GM19025 (cell line): ENCODE data around the gene ACAP2.
"Not testable (repeated sequence)": the region's sequence is repeated elsewhere in the genome, so short reads cannot be mapped to it uniquely, and the experiment has no call there.

Source experiments
- ATAC-seq: cut with Tn5 transposase; IDR thresholded peaks from one replicate; pipeline ENCODE4 v1.9.1; 2021; ENCODE audit warnings: mild to moderate bottlenecking, low read depth, moderate library complexity; ENCODE audit not compliant: unreplicated experiment

ACAP2 gene

DNA sequence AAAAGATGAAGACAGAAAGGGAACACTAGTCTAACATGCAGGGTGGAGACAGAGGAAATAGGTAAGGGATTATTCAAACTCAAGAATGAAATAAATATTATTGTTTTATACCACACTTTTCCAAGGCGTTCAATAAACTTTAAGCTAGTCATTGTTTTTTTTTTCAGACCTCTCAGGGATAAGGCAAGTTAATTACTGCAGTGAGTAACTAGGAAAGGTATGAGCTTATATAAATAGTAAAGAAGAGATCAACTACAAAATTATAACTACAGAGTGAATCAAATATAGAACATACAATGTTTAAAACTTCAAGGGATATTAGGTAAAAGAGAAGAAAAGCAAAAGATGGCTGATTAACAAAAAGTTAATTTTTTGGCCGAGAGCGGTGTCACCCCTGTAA lies 140.4 kb downstream of the ACAP2 start:
- no peak for ATAC-seq

DNA sequence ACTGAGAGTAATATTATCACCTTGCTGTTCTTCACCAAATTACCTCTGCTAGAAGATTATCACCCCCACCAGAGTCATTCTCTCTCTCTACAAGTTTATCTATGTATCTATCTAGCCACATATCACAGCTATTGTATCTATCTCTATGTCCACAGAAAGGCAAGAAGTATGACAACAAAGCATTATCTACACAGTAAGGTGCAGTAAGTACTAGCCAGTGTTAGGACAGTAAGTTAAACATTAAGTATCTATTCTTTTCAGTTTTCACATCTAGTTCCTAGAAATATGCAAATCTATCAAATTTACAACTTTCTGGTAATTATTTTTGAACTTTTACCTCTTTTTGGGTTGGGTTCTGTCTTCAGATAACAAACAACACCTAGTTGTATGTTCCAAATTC lies 145.4 kb downstream of the ACAP2 start:
- peak; percentile 72 for ATAC-seq

DNA sequence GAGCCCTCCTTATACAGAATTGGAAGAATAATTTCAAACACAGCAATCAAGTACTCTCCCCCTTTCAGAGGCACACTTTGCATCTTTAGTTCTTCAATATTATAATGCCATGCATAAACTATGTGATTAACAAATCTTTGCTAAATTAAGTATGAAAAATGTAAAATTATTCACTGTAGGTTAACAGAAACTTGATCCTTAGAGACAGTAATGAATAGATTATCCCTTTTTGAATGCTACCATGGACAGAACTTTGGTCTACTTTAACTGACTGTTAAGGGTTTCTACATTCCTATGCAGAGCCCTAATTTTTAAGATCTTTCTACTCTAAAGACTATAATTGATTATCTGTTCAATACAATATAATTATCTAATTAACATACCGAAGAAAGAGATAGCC lies 146.2 kb downstream of the ACAP2 start:
- ATAC-seq: no peak

DNA sequence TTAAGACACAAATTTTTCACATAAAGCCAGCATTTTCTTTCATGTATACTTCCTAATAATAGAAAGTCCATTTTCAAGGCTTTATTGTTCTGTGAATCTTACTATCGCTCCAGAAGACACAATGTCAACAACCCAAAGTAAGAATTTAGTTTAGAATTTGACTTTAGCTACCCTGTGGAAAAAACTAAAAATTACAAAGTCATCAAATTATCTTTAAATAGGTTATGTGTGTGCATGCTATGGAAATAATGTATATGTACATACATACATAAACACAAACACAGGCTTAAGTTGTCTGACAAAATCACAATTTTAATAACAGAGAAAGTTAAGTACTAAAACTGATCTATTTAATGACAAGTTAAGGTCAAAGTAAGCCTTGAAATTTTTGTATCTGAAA lies 151.7 kb downstream of the ACAP2 start:
- no peak for ATAC-seq

- not testable (repeated sequence) for ATAC-seq
Measured at GRCh38 chr3:195290643-195291042, 152.2 kb downstream of the ACAP2 start.

GRCh38 chr3:195286115-195286872 lies 156.5 kb downstream of the ACAP2 start:
- ATAC-seq: no peak

DNA sequence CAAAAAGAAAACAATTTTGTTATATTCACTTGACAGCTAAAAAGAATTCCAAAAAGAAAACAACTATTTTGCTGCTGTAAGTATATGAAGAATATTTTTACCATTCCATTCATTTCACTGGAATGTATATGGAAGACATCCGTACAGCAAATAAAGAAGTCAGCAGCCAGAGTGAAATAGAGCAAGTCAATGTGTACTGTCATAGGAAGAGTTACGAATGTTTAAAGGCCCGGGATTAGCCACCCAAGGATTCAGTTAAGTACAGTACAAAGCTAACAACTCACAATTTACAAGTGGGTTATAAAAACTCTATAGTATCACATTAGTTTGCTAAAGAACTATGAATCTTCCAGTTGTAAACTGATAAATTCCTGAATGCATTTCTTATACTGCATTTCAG lies 157.4 kb downstream of the ACAP2 start:
- ATAC-seq: no peak

DNA sequence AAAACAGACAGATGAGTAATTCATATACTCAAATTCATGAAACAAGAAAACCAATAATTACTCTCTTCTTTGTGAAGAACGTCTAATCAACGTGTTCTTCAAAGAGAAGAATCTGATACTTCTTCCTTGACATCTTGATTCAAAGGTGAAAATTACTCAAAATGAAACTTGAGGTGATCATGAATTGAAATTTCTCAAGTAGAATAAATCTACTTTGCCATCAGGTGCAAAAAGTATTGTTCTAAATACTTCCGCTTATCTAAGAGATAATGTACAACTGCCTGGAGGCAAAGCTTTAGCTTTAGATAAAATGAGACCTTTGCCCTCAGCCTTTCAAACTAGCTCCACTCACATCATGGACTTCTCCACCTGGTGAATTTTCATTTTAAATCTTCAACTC lies 158.0 kb downstream of the ACAP2 start:
- no peak for ATAC-seq

DNA sequence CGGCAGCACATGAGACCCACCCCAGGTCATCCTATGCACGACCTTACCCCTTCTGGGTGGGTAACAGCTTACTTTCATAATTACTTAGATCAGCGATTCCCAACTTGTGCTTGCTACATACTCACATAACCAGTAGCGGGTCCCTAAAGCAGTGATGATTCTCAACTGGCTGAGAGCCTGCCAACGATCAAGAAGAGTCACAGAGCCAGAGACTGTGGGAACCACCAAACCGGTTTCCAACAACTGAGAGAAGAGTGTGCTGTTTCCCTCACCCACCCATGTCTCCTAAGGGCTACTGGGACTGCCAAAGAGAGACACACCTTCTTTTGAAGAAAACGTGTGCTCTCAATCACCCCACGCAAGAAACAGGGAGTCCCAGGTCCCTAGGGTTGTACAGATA lies 159.9 kb downstream of the ACAP2 start:
- no peak for ATAC-seq

- no peak for ATAC-seq
Measured at GRCh38 chr3:195274259-195274966, 168.4 kb downstream of the ACAP2 start.

- peak; percentile 55 for ATAC-seq
Measured at GRCh38 chr3:195271410-195272243, 171.2 kb downstream of the ACAP2 start.

GRCh38 chr3:195270817-195271409 lies 171.9 kb downstream of the ACAP2 start, which contains the start of gene XXYLT1:
TSS of gene XXYLT1 (minus strand) at chr3:195271159. CDS start at chr3:195271058, 101 bp downstream.
- peak; percentile 84 for ATAC-seq

DNA sequence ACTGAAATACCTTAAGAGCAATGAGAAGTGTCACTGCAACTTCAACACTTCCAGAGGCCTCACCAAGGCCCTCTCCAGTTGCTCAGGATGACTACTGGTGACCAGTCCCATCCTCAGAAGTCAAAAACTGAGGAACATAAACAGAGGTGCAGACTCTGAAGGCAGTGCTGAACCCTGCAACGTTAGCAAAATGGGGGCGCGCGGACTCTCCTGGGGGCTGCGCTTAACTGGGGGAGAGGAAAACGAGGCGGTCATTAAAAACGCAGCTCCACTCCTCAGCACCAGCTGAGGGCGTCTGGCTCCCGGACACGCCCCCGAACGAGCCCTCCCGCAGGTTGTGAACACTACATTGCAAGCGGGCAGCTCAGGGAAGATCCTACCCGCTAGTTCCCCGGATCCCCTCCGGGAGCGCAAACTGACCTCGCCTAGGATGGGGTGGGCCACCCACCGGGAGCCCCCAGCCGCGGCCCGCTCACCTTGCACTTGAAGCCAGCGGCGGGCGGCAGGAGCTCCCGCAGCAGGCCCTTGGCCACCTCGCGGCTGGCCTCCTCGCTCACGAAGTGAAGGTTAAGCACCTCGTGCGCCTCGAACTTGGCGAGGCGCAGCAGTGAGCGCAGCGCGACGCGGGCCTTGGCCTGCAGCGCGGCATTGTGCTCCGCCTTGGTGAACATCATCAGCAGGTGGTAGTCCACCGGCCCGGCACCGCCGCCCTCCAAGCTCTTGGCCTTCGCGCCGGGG lies 172.6 kb downstream of the ACAP2 start:
- ATAC-seq: no peak

DNA sequence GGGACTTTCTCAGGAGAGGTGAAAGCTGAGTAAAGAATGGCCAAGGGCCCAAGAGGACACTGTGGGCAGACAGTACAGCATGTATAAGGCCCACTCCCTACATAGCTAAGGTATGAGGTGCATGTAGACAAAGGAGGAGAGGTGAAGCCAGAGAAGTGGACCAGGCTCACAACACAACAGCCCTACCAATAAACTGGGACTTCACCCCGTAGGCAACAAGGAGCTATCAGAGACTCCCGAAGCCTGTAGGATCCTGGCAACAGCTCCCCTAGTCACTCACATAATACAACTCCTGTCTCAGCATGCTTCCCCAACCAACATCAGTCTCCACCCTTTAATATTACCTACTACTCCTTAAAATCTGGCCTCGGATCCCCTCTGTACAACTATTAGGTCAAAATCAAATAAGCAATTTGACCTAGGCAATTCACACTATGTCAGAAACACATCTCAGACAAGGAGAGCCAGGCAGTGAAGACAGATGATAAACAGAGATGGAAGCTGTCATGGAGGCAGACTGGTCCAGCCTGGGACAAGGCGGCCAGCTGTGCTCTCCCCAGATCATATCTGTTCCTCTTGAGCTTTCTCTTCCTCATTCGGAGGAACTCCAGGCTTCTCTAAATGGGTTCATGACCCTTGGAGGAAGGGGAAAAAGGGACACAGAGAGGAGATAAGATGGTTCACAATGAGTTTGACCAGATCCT lies 173.3 kb downstream of the ACAP2 start:
- no peak for ATAC-seq

DNA sequence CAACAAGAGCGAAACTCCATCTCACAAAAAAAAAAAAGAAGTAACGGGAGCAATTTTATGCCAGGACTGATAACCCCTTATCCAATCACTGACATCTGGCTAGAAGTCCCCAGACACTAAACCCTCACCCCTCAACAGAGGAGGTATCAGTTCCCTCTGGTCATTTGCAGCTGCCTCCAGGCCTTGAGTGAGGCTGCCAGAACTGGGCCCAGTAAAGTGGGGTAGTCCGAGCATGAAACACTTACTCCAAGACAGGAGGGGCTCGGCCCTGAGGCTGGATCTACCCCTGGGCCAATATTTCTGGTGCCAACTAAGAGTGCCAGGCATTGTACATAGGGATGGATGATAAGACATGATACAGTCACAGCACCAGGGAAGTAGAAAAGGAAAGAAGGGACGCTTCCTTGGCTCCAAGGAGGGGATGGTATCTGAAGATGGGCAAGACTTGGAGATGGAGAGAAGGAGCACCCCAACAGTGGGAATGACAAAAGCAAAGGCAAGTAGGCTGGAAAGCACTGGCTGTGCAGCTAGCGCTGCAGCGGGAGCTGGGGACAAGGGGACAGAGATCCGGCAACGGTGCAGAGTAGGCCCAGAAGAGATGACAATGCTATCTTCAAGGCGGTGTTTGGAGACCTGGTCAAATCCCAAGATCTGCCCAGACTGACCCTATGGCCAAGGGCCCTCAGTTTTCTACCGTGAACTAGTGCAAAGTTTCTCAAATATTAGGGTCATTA lies 174.1 kb downstream of the ACAP2 start:
- ATAC-seq: no peak

GRCh38 chr3:195267096-195267495 lies 175.7 kb downstream of the ACAP2 start:
- no peak for ATAC-seq

- no peak for ATAC-seq
Measured at GRCh38 chr3:195266428-195266827, 176.4 kb downstream of the ACAP2 start.

GRCh38 chr3:195265363-195265976 lies 177.3 kb downstream of the ACAP2 start:
- no peak for ATAC-seq
